ENCODE data around the gene ZMYND15. TPM values are rescaled to one million over a fixed set of nuclear protein-coding genes. Genes with fewer than 3 reads are reported as not detected.
A peak's percentile ranks its signal among the peaks of the same experiment; 100 is the strongest.

ZMYND15 gene
- total and polyA plus RNA-seq, 2 donors (not counting 1 experiment from before 2014, with no cell fraction given) = under 0.01 to 0.11 TPM

GRCh38 chr17:4789701-4789950, 50.0 kb downstream of the ZMYND15 start:
- no peak for DNase-seq (ENCODE audit: low read depth in 2 of 2)
- TF ChIP-seq EZH2 (IDR thresholded peaks at IDR 0.05; ENCODE audit: low read length, missing control alignments) (no peak), CTCF (conservative IDR thresholded peaks at IDR 0.05 in 1 of 2, IDR thresholded peaks at IDR 0.05 in 1 of 2; ENCODE audit: low read depth in 1 of 2, low read length in 2 of 2) (no peak)
- H3K79me2 ChIP-seq (ENCODE audit: control insufficient read depth, insufficient read depth, low read length) = no peaks in the 10 kb centered on the region
- no peaks in the 10 kb centered on the region for H4K20me1 ChIP-seq (ENCODE audit: control insufficient read depth, extremely low read depth, insufficient read depth, low read length)
- H3K9ac ChIP-seq (ENCODE audit: insufficient read depth, low read length) = peak overlapping the region; percentile 90
- H3K27ac ChIP-seq (ENCODE audit: insufficient read depth, low read length) = peak overlapping the region; percentile 78
- H3K4me3 ChIP-seq (replicated peaks in 1 of 4; ENCODE audit: control extremely low read depth in 1 of 4, insufficient read depth in 1 of 4, low read depth in 3 of 4, low read length in 4 of 4) = peak overlapping the region; percentile 56 to 76 (median 65)
- peaks cover 8% of the 10 kb centered on the region for H3K4me1 ChIP-seq (ENCODE audit: control insufficient read depth, extremely low read depth, insufficient read depth, low read length)
- H3K9me3 ChIP-seq (ENCODE audit: control insufficient read depth, insufficient read depth, low read depth, low read length) = no peaks in the 10 kb centered on the region
- peak overlapping the region; percentile 75 for H2AFZ ChIP-seq (ENCODE audit: low read length)
- H3K27me3 ChIP-seq (ENCODE audit: control insufficient read depth, insufficient read depth, low read length) = peaks cover 3% of the 10 kb centered on the region
- H3K36me3 ChIP-seq (ENCODE audit: control insufficient read depth, insufficient read depth, low read length) = no peaks in the 10 kb centered on the region
- H3K4me2 ChIP-seq (ENCODE audit: extremely low read depth, insufficient read depth, low read length) = peak overlapping the region; percentile 84

DNA sequence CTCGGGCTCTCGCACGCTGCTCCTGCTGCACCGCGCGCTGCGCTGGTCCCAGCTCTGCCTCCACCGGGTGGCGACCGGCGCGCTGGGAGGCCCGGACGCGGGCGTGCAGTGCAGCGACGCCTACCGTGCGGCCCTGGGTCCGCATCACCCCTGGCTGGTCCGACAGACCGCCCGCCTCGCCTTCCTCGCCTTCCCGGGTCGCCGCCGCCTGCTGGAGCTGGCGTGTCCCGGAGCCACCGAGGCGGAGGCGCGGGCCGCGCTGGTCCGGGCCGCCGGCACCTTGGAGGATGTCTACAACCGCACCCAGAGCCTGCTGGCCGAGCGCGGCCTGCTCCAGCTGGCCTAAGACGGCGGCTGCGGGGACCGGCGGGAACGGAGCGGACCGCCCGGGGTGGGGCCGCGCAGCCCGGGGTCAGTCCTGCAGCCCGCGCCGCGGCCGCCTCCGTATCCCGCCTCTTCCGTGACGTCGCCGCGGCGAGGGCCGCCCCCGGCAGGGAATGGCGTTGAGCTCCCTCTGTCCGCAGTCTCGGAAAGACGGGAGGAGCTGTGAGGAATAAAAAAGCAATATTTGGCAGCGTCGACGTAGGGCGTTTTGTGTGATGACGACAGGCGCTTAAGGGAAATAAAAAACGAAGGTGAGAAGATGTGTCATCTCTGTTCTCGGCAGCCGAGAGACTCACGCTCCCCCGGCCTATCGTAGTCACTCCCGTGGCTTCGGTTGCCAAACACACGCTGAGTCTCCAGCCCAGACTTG, 50.5 kb downstream of the ZMYND15 start:
- peak overlapping the region; percentile 84 for H3K4me2 ChIP-seq (ENCODE audit: extremely low read depth, insufficient read depth, low read length)
- peak overlapping the region; percentile 75 for H2AFZ ChIP-seq (ENCODE audit: low read length)
- no peaks in the 10 kb centered on the region for H4K20me1 ChIP-seq (ENCODE audit: control insufficient read depth, extremely low read depth, insufficient read depth, low read length)
- H3K4me1 ChIP-seq (ENCODE audit: control insufficient read depth, extremely low read depth, insufficient read depth, low read length) = peaks cover 8% of the 10 kb centered on the region
- DNase-seq (ENCODE audit: low read depth in 2 of 2) = peak; percentile 89
- peaks cover 3% of the 10 kb centered on the region for H3K27me3 ChIP-seq (ENCODE audit: control insufficient read depth, insufficient read depth, low read length)
- H3K27ac ChIP-seq (ENCODE audit: insufficient read depth, low read length) = peak overlapping the region; percentile 78
- H3K9me3 ChIP-seq (ENCODE audit: control insufficient read depth, insufficient read depth, low read depth, low read length) = no peaks in the 10 kb centered on the region
- no peaks in the 10 kb centered on the region for H3K36me3 ChIP-seq (ENCODE audit: control insufficient read depth, insufficient read depth, low read length)
- TF ChIP-seq CTCF (conservative IDR thresholded peaks at IDR 0.05 in 1 of 2, IDR thresholded peaks at IDR 0.05 in 1 of 2; ENCODE audit: low read depth in 1 of 2, low read length in 2 of 2) (peak; percentile 40), EZH2 (IDR thresholded peaks at IDR 0.05; ENCODE audit: low read length, missing control alignments) (no peak)
- H3K4me3 ChIP-seq (replicated peaks in 1 of 4; ENCODE audit: control extremely low read depth in 1 of 4, insufficient read depth in 1 of 4, low read depth in 3 of 4, low read length in 4 of 4) = peak overlapping the region; percentile 64 to 76 (median 70)
- no peaks in the 10 kb centered on the region for H3K79me2 ChIP-seq (ENCODE audit: control insufficient read depth, insufficient read depth, low read length)
- peak overlapping the region; percentile 90 for H3K9ac ChIP-seq (ENCODE audit: insufficient read depth, low read length)

DNA sequence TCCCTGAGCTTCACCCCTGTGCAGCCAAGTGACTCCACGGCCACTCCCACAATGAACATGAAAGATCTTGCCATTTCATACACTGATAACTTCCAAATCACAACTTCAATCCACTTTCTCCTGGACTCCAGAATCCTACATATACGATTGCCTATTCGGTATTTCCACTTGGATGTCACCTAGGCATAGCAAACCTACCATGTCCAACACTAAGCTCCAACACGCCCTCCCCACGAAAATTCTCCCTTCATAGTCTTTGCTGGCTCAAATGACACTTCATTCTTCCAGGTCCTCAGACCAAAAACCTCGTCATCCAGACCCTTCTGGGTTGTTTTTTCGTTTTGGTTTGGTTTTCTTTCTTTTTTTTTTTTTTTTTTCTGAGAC, 51.1 kb downstream of the ZMYND15 start:
- Histone ChIP-seq H4K20me1 (ENCODE audit: control insufficient read depth, extremely low read depth, insufficient read depth, low read length) (no peaks in the 10 kb centered on the region), H3K9ac (ENCODE audit: insufficient read depth, low read length) (no peak overlapping the region), H3K4me1 (ENCODE audit: control insufficient read depth, extremely low read depth, insufficient read depth, low read length) (peaks cover 8% of the 10 kb centered on the region), H3K79me2 (ENCODE audit: control insufficient read depth, insufficient read depth, low read length) (no peaks in the 10 kb centered on the region), H3K9me3 (ENCODE audit: control insufficient read depth, insufficient read depth, low read depth, low read length) (no peaks in the 10 kb centered on the region), H3K4me2 (ENCODE audit: extremely low read depth, insufficient read depth, low read length) (peak overlapping the region; percentile 84), H3K4me3 (replicated peaks in 1 of 4; ENCODE audit: control extremely low read depth in 1 of 4, insufficient read depth in 1 of 4, low read depth in 3 of 4, low read length in 4 of 4) (peak overlapping the region; percentile 64 to 76 (median 70)), H3K27ac (ENCODE audit: insufficient read depth, low read length) (peak overlapping the region; percentile 78), H3K36me3 (ENCODE audit: control insufficient read depth, insufficient read depth, low read length) (no peaks in the 10 kb centered on the region), H2AFZ (ENCODE audit: low read length) (peak overlapping the region; percentile 37), H3K27me3 (ENCODE audit: control insufficient read depth, insufficient read depth, low read length) (peaks cover 3% of the 10 kb centered on the region)
- no peak for TF ChIP-seq CTCF (conservative IDR thresholded peaks at IDR 0.05 in 1 of 2, IDR thresholded peaks at IDR 0.05 in 1 of 2; ENCODE audit: low read depth in 1 of 2, low read length in 2 of 2)
- TF ChIP-seq EZH2 (IDR thresholded peaks at IDR 0.05; ENCODE audit: low read length, missing control alignments) = no peak
- DNase-seq (ENCODE audit: low read depth in 2 of 2) = no peak

Data from fibroblast of lung (primary cell).